CD4-positive, alpha-beta T cell treated with Interleukin-6 for 4 hours (primary cell): ENCODE measurements around the gene TAMM41.
A peak's percentile ranks its signal among the peaks of the same experiment; 100 is the strongest.
"Not testable (repeated sequence)": the region's sequence is repeated elsewhere in the genome, so short reads cannot be mapped to it uniquely, and the experiment has no call there.

Experiments
- DNase-seq: peaks from one replicate; pipeline ENCODE4 v3.0.0-alpha.2; 2020; ENCODE audit warnings: mixed read lengths

TAMM41 gene

GRCh38 chr3:11814663-11815062, 32.0 kb downstream of the TAMM41 start:
- no peak for DNase-seq

- DNase-seq, result no peak
Observed at GRCh38 chr3:11810276-11810675, 36.4 kb downstream of the TAMM41 start.

- DNase-seq, result no peak
Observed at GRCh38 chr3:11808231-11808630, 38.5 kb downstream of the TAMM41 start.

GRCh38 chr3:11807686-11808085, 39.0 kb downstream of the TAMM41 start:
- DNase-seq, result no peak

- DNase-seq, result no peak
Observed at GRCh38 chr3:11805716-11806115, 41.0 kb downstream of the TAMM41 start.

GRCh38 chr3:11803977-11804892, 42.5 kb downstream of the TAMM41 start:
- peak; percentile 49 for DNase-seq

GRCh38 chr3:11799791-11800190, 46.9 kb downstream of the TAMM41 start:
- DNase-seq, result no peak

- DNase-seq, result no peak
Observed at GRCh38 chr3:11794927-11795326, 51.8 kb downstream of the TAMM41 start.

GRCh38 chr3:11791339-11792200, 55.1 kb downstream of the TAMM41 start:
- no peak for DNase-seq

GRCh38 chr3:11789412-11789811, 57.3 kb downstream of the TAMM41 start:
- no peak for DNase-seq

- peak; percentile 6 for DNase-seq
Observed at GRCh38 chr3:11784971-11785377, 61.7 kb downstream of the TAMM41 start.

GRCh38 chr3:11780341-11780740, 66.3 kb downstream of the TAMM41 start:
- no peak for DNase-seq

- no peak for DNase-seq
Observed at GRCh38 chr3:11779626-11780025, 67.1 kb downstream of the TAMM41 start.

GRCh38 chr3:11778248-11778647, 68.4 kb downstream of the TAMM41 start:
- no peak for DNase-seq

GRCh38 chr3:11776346-11776745, 70.3 kb downstream of the TAMM41 start:
- no peak for DNase-seq

GRCh38 chr3:11775493-11775892, 71.2 kb downstream of the TAMM41 start:
- no peak for DNase-seq

GRCh38 chr3:11774296-11774877, 72.3 kb downstream of the TAMM41 start:
- no peak for DNase-seq

GRCh38 chr3:11771931-11772330, 74.8 kb downstream of the TAMM41 start:
- not testable (repeated sequence) for DNase-seq

GRCh38 chr3:11770477-11771391, 76.0 kb downstream of the TAMM41 start:
- peak; percentile 81 for DNase-seq

GRCh38 chr3:11769704-11770476, 76.8 kb downstream of the TAMM41 start:
- DNase-seq, result no peak

- no peak for DNase-seq
Observed at GRCh38 chr3:11768604-11769003, 78.1 kb downstream of the TAMM41 start.
